Measurements from ENCODE around the gene DAB1.

- TF ChIP-seq CTCF (IDR thresholded peaks at IDR 0.05) (no peak), EZH2phosphoT487 (IDR thresholded peaks at IDR 0.05) (no peak)
Measured at GRCh38 chr1:57248830-57249229, 175.0 kb downstream of the DAB1 start.

Measured in neural progenitor cell (in vitro differentiated cells).